Esophagus muscularis mucosa (tissue), 4 donors: Measurements from ENCODE around the gene EMP2. TPM values are rescaled to one million over a fixed set of nuclear protein-coding genes. Genes with fewer than 3 reads are reported as not detected.
A peak's percentile ranks its signal among the peaks of the same experiment; 100 is the strongest.
"Not testable (repeated sequence)": the region's sequence is repeated elsewhere in the genome, so short reads cannot be mapped to it uniquely, and the experiment has no call there.

Experiments used
- DNase-seq: peaks from one replicate; pipeline ENCODE4 v3.0.0-alpha.2; 2017; ENCODE audit errors: extremely low spot score
- H3K27ac ChIP-seq, 4 donors: fragments of 200-600 bp; sonication (generic); replicated peaks in 1 of 4; 1 replicate in 3 of 4; 2 replicates in 1 of 4; pipeline ENCODE4 v1.5.1; 2016 to 2019; ENCODE audit warnings: mild to moderate bottlenecking in 1 of 4
- H3K27me3 ChIP-seq, 4 donors: fragments of 200-600 bp; sonication (generic); one replicate each; pipeline versions ENCODE4 v1.5.1 to v1.6.0; 2016 to 2019
- H3K36me3 ChIP-seq, 4 donors: fragments of 200-600 bp; sonication (generic); one replicate each; pipeline ENCODE4 v1.5.1; 2016 to 2019
- H3K4me1 ChIP-seq, 4 donors: fragments of 200-600 bp; sonication (generic); one replicate each; pipeline ENCODE4 v1.5.1; 2016 to 2019
- H3K4me3 ChIP-seq, 4 donors: fragments of 200-600 bp; sonication (generic); 1 replicate in 2 of 4; 2 replicates in 2 of 4; pipeline ENCODE4 v1.5.1; 2016 to 2019; ENCODE audit warnings: mild to moderate bottlenecking in 4 of 4, moderate library complexity in 1 of 4
- H3K9me3 ChIP-seq, 4 donors: fragments of 200-600 bp; sonication (generic); 1 replicate in 3 of 4; 2 replicates in 1 of 4; pipeline ENCODE4 v1.5.1; 2016 to 2019
- EP300 ChIP-seq: sonication (generic); formaldehyde crosslinking; IDR thresholded peaks from one replicate; pipeline ENCODE4 v1.6.1; 2017; ENCODE audit warnings: antibody characterized with exemption
- POLR2A ChIP-seq: fragments of 450-650 bp; IDR thresholded peaks from one replicate; pipeline ENCODE4 v1.6.1; 2017; ENCODE audit warnings: antibody characterized with exemption, moderate library complexity, mild to moderate bottlenecking, low read depth
- POLR2AphosphoS5 ChIP-seq, 2 donors: sonication (generic); formaldehyde crosslinking; IDR thresholded peaks; one replicate each; pipeline ENCODE4 v1.6.1; 2017; ENCODE audit warnings: antibody characterized with exemption in 2 of 2
- WGBS: methylation state at CpG from one replicate; pipeline ENCODE4 v1.1.5; 2018; 5-methylcytosine and 5-hydroxymethylcytosine counted together
- intact Hi-C: fragments of 100-400 bp; cut with DNase I; formaldehyde crosslinking; loops from one replicate; pipeline ENCODE4 v1.15.1; 2023
- total RNA-seq, 4 donors: library from RNA; depleted of rRNA; stranded (reverse); fragments of >200 nt; gene quantifications; one replicate each; pipeline versions ENCODE4 v1.1.0 to v1.2.1, GENCODE V29; 2016
- TF ChIP-seq, protein P1 (sequence below), 3 experiments: fragments of 200-600 bp in 2 of 3; fragments of 450-650 bp in 1 of 3; sonication (generic) in 2 of 3; IDR thresholded peaks; one replicate each; pipeline ENCODE4 v1.5.1; 2017 to 2019; ENCODE audit warnings: antibody characterized with exemption in 3 of 3, mild to moderate bottlenecking in 2 of 3, moderate library complexity in 1 of 3

The EMP2 gene
- total RNA-seq, 4 donors from 2014 or later: 44.1 to 87.1 (median 57.3) TPM

- intact Hi-C loops: no loop called here
- Histone ChIP-seq H3K4me1 (peaks cover 0 to 5% (median 0%) of the 10 kb centered on the region in 4 donors), H3K9me3 (no peaks in the 10 kb centered on the region), H3K27ac (no peak overlapping the region), H3K36me3 (peaks cover 26 to 100% (median 84%) of the 10 kb centered on the region in 4 donors), H3K4me3 (no peak overlapping the region), H3K27me3 (no peaks in the 10 kb centered on the region)
- TF ChIP-seq EP300 (no peak), POLR2AphosphoS5 (IDR thresholded peaks at IDR 0.05) (no peak), POLR2A (no peak)
- TF ChIP-seq, protein P1, sequence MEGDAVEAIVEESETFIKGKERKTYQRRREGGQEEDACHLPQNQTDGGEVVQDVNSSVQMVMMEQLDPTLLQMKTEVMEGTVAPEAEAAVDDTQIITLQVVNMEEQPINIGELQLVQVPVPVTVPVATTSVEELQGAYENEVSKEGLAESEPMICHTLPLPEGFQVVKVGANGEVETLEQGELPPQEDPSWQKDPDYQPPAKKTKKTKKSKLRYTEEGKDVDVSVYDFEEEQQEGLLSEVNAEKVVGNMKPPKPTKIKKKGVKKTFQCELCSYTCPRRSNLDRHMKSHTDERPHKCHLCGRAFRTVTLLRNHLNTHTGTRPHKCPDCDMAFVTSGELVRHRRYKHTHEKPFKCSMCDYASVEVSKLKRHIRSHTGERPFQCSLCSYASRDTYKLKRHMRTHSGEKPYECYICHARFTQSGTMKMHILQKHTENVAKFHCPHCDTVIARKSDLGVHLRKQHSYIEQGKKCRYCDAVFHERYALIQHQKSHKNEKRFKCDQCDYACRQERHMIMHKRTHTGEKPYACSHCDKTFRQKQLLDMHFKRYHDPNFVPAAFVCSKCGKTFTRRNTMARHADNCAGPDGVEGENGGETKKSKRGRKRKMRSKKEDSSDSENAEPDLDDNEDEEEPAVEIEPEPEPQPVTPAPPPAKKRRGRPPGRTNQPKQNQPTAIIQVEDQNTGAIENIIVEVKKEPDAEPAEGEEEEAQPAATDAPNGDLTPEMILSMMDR (IDR thresholded peaks at IDR 0.05): no peak
- no peak for DNase-seq
- 94% methylated on average over 5 of the region's 5 CpGs for WGBS
These were observed 43.5 kb downstream of the EMP2 start for GRCh38 chr16:10536814-10537389.

DNA sequence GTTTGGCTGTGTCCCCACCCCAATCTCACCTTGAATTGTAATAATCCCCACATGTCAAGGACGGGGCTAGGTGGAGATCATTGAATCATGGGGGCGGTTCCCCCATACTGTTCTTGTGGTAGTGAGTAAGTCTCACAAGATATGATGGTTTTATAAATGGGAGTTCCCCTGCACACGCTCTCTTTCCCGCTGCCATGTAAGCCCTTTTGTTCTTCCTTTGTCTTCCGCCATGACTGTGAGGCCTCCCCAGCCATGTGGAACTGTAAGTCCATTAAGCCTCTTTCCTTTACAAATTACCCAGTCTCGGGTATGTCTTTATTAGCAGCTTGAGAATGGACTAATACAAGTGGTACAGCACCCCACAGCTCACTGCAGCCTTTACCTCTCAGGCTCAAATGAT lies 44.1 kb downstream of the EMP2 start:
- H3K36me3 ChIP-seq: peaks cover 26 to 100% (median 86%) of the 10 kb centered on the region in 4 donors
- intact Hi-C loops, H3K27me3 ChIP-seq, H3K9me3 ChIP-seq, H3K4me3 ChIP-seq, DNase-seq, H3K27ac ChIP-seq, H3K4me1 ChIP-seq: not testable (repeated sequence)
- WGBS: 92% methylated on average over 6 of the region's 6 CpGs

- no peaks in the 10 kb centered on the region for H3K27me3 ChIP-seq
- TF ChIP-seq POLR2AphosphoS5 (IDR thresholded peaks at IDR 0.05) (no peak), POLR2A (no peak), EP300 (no peak)
- TF ChIP-seq, protein P1 (IDR thresholded peaks at IDR 0.05): no peak
- no peaks in the 10 kb centered on the region for H3K9me3 ChIP-seq
- H3K4me3 ChIP-seq: no peak overlapping the region
- intact Hi-C loops: no loop called here
- peaks cover 26 to 100% (median 90%) of the 10 kb centered on the region in 4 donors for H3K36me3 ChIP-seq
- 96% methylated on average over 9 of the region's 10 CpGs for WGBS
- H3K4me1 ChIP-seq: no peaks in the 10 kb centered on the region
- no peak for DNase-seq
- no peak overlapping the region for H3K27ac ChIP-seq
These were observed 44.9 kb downstream of the EMP2 start for GRCh38 chr16:10535461-10535860.

DNA sequence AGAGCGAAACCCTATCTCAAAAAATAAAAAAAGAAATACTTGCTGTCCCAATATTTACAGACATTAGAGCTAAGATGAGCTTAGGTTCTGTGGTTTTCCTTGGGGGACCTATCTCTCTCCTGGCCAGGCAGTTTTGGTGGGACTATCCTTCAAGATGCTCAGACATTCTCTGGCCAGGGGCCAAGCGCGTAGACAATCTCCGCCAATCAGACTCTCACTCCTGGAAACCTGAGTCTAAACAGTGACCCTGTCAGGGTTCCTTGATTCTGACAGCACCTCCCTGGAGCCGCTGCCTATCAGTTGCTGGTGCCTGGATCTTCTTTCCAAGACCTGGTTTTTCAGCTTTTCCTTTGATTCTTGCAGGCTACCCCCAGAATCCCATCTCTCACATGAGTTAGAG lies 45.6 kb downstream of the EMP2 start:
- intact Hi-C loops: no loop called here
- H3K36me3 ChIP-seq: peaks cover 26 to 98% (median 88%) of the 10 kb centered on the region in 4 donors
- H3K4me1 ChIP-seq: no peaks in the 10 kb centered on the region
- H3K27ac ChIP-seq: no peak overlapping the region
- whole genome bisulfite sequencing: 100% methylated on average over 5 of the region's 5 CpGs
- no peaks in the 10 kb centered on the region for H3K27me3 ChIP-seq
- no peak overlapping the region for H3K4me3 ChIP-seq
- no peak for DNase-seq
- H3K9me3 ChIP-seq: no peaks in the 10 kb centered on the region
- TF ChIP-seq, protein P1 (IDR thresholded peaks at IDR 0.05): no peak
- TF ChIP-seq POLR2A: no peak
- TF ChIP-seq EP300: no peak
- no peak for TF ChIP-seq POLR2AphosphoS5 (IDR thresholded peaks at IDR 0.05)

GRCh38 chr16:10533612-10534011 lies 46.8 kb downstream of the EMP2 start:
- 79% methylated on average over 4 of the region's 4 CpGs for WGBS
- H3K36me3 ChIP-seq: peaks cover 26 to 98% (median 77%) of the 10 kb centered on the region in 4 donors
- H3K4me3 ChIP-seq, H3K9me3 ChIP-seq, H3K27me3 ChIP-seq, DNase-seq, H3K4me1 ChIP-seq, H3K27ac ChIP-seq, intact Hi-C loops: not testable (repeated sequence)

GRCh38 chr16:10531582-10531981 lies 48.8 kb downstream of the EMP2 start:
- Histone ChIP-seq H3K4me1 (no peaks in the 10 kb centered on the region), H3K4me3 (no peak overlapping the region), H3K27ac (no peak overlapping the region), H3K27me3 (no peaks in the 10 kb centered on the region), H3K36me3 (peaks cover 17 to 98% (median 71%) of the 10 kb centered on the region in 4 donors), H3K9me3 (no peaks in the 10 kb centered on the region)
- peak in 1 of 2 donors; percentile 3 for TF ChIP-seq POLR2AphosphoS5 (IDR thresholded peaks at IDR 0.05)
- TF ChIP-seq, protein P1 (IDR thresholded peaks at IDR 0.05): no peak
- no peak for DNase-seq
- intact Hi-C loops: no loop called here
